Endothelial cell of umbilical vein (primary cell): Measurements from ENCODE around the gene ABCA3. TPM values are rescaled to one million over a fixed set of nuclear protein-coding genes. Genes with fewer than 3 reads are reported as not detected.

Source experiments
- BruUV-seq: library from RNA; stranded (reverse); fragments of 400-500 nt; replicated peaks from 2 replicates; lab custom pipeline; 2021; lab: Mats Ljungman, UMichigan
- CTCF ChIA-PET: fragments of 300-600, 350-600 bp; sonication (Branson Sonifier 250); formaldehyde crosslinking; loops from one replicate; lab custom pipeline; 2021; ENCODE audit warnings: antibody characterized with exemption, inconsistent platforms; lab: Charles Lee
- POLR2A ChIA-PET: fragments of 300-600, 350-600 bp; sonication (Branson Sonifier 250); formaldehyde crosslinking; loops from one replicate; lab custom pipeline; 2021; ENCODE audit warnings: antibody characterized with exemption, inconsistent platforms; lab: Charles Lee
- DNase-seq: peaks from one replicate; pipeline ENCODE4 v3.0.0-alpha.2; 2011; ENCODE audit warnings: low read depth, low spot score
- FAIRE-seq: peaks from 2 replicates; lab custom pipeline; 2011; peaks lifted over from hg19 to GRCh38; lab: Jason Lieb, UNC
- H2AFZ ChIP-seq: 2 replicates; pipeline ENCODE4 v1.6.0; 2012; ENCODE audit warnings: low read depth, low read length, control low read depth, inconsistent platforms
- H3K27ac ChIP-seq: 2 replicates; pipeline ENCODE4 v1.5.1; 2011; ENCODE audit warnings: low read depth, mild to moderate bottlenecking, control low read depth, low read length, moderate library complexity; ENCODE audit not compliant: insufficient read depth
- H3K27me3 ChIP-seq, 2 experiments: 2 replicates each; pipeline versions ENCODE4 v1.6.0 to v1.6.1; 2011; ENCODE audit warnings: low read length in 2 of 2, mixed read lengths in 1 of 2; ENCODE audit not compliant: control insufficient read depth in 2 of 2, insufficient read depth in 2 of 2
- H3K36me3 ChIP-seq, 2 experiments: 2 replicates in 1 of 2; 3 replicates in 1 of 2; pipeline ENCODE4 v1.5.1; 2011; ENCODE audit warnings: low read length in 2 of 2, mild to moderate bottlenecking in 1 of 2, moderate library complexity in 1 of 2; ENCODE audit not compliant: control insufficient read depth in 2 of 2, insufficient read depth in 2 of 2; ENCODE audit errors: extremely low read depth in 1 of 2
- H3K4me1 ChIP-seq: 3 replicates; pipeline ENCODE4 v1.5.1; 2011; ENCODE audit warnings: mild to moderate bottlenecking, low read length; ENCODE audit not compliant: control insufficient read depth, insufficient read depth; ENCODE audit errors: extremely low read depth
- H3K4me2 ChIP-seq: 2 replicates; pipeline ENCODE4 v1.6.1; 2011; ENCODE audit warnings: low read length, control low read depth, mixed read lengths; ENCODE audit not compliant: insufficient read depth
- H3K4me3 ChIP-seq, 3 experiments: fragments of 200-600 bp in 1 of 3; sonication (generic), shearing (Covaris generic) in 1 of 3; replicated peaks in 1 of 3; 2 replicates each; pipeline ENCODE4 v1.5.1; 2011 to 2016; ENCODE audit warnings: control low read depth in 3 of 3, low read length in 3 of 3, mild to moderate bottlenecking in 2 of 3, inconsistent platforms in 1 of 3, low read depth in 1 of 3, moderate library complexity in 1 of 3; ENCODE audit not compliant: insufficient read depth in 1 of 3
- H3K79me2 ChIP-seq: 2 replicates; pipeline ENCODE4 v1.6.0; 2012; ENCODE audit warnings: low read length, inconsistent platforms; ENCODE audit not compliant: control insufficient read depth, insufficient read depth
- H3K9ac ChIP-seq: replicated peaks from 2 replicates; pipeline ENCODE3; 2011; ENCODE audit warnings: low read length, control low read depth; ENCODE audit not compliant: insufficient read depth; ENCODE audit errors: extremely low read depth
- H3K9me1 ChIP-seq: replicated peaks from 3 replicates; pipeline ENCODE4 v1.6.0; 2011; ENCODE audit warnings: mild to moderate bottlenecking, low read length; ENCODE audit not compliant: control insufficient read depth, insufficient read depth; ENCODE audit errors: extremely low read depth
- H3K9me3 ChIP-seq: replicated peaks from 2 replicates; pipeline ENCODE4 v1.5.1; 2012; ENCODE audit warnings: low read length, inconsistent platforms; ENCODE audit not compliant: control insufficient read depth, insufficient read depth
- H4K20me1 ChIP-seq: replicated peaks from 2 replicates; pipeline ENCODE3; 2011; ENCODE audit warnings: mild to moderate bottlenecking, low read length; ENCODE audit not compliant: control insufficient read depth, insufficient read depth; ENCODE audit errors: extremely low read depth
- CTCF ChIP-seq, 2 donors: IDR thresholded peaks; 1 replicate in 1 of 2; 2 replicates in 1 of 2; pipeline ENCODE4 v1.5.1; 2011; ENCODE audit warnings: low read length in 2 of 2, mild to moderate bottlenecking in 2 of 2, moderate library complexity in 2 of 2, control low read depth in 1 of 2, inconsistent platforms in 1 of 2, low read depth in 1 of 2; ENCODE audit not compliant: insufficient read depth in 1 of 2; ENCODE audit errors: extremely low read depth in 1 of 2
- EZH2 ChIP-seq: IDR thresholded peaks from 2 replicates; pipeline ENCODE4 v1.6.1; 2012; ENCODE audit warnings: borderline replicate concordance, low read depth, mild to moderate bottlenecking, moderate library complexity, low read length, inconsistent platforms; ENCODE audit not compliant: severe bottlenecking
- FOS ChIP-seq: IDR thresholded peaks from 2 replicates; pipeline ENCODE4 v1.6.1; 2011; ENCODE audit warnings: mild to moderate bottlenecking, low read length, moderate library complexity, borderline replicate concordance; ENCODE audit not compliant: insufficient read depth
- GATA2 ChIP-seq: IDR thresholded peaks from 2 replicates; pipeline ENCODE4 v1.7.0; 2011; ENCODE audit warnings: low read depth, mild to moderate bottlenecking, moderate library complexity, mixed read lengths, low read length; ENCODE audit not compliant: insufficient read length, insufficient read depth
- JUN ChIP-seq: IDR thresholded peaks from 2 replicates; pipeline ENCODE4 v1.6.1; 2011; ENCODE audit warnings: borderline replicate concordance, low read depth; ENCODE audit not compliant: insufficient read length, insufficient read depth
- MAX ChIP-seq: IDR thresholded peaks from 2 replicates; pipeline ENCODE4 v1.6.1; 2011; ENCODE audit not compliant: insufficient read depth, insufficient read length
- MYC ChIP-seq: IDR thresholded peaks from one replicate; pipeline ENCODE4 v1.6.1; 2011; ENCODE audit warnings: mild to moderate bottlenecking, low read depth, low read length
- POLR2A ChIP-seq: IDR thresholded peaks from 2 replicates; pipeline ENCODE4 v1.6.1; 2012; ENCODE audit warnings: low read depth, mild to moderate bottlenecking, control low read depth, low read length
- POLR2AphosphoS5 ChIP-seq: IDR thresholded peaks from 2 replicates; pipeline ENCODE4 v1.6.1; 2012; ENCODE audit warnings: low read depth, mild to moderate bottlenecking, control low read depth, low read length, moderate library complexity; ENCODE audit not compliant: insufficient read depth
- dilution Hi-C: fragments of 300-500 bp; cut with MboI; formaldehyde crosslinking; loops from one replicate; pipeline ENCODE4 v1.15.0; 2019; ENCODE audit warnings: low sequenced_read_pairs; ENCODE audit not compliant: extremely low pct_ligation_motif_present
- intact Hi-C: fragments of 100-400 bp; cut with micrococcal nuclease; formaldehyde crosslinking; loops from one replicate; pipeline ENCODE4 v1.10.0; 2022
- polyA plus RNA-seq, 4 experiments: library from polyadenylated mRNA; depleted of rRNA in 3 of 4; stranded (reverse) in 3 of 4; unstranded in 1 of 4; fragments of >200 nt; gene quantifications; 2 replicates each; pipeline versions ENCODE4 v1.2.1 to v1.2.3, GENCODE V29; 2011 to 2012; ENCODE audit warnings: missing spikeins in 1 of 4
- total RNA-seq: library from RNA; stranded (reverse); gene quantifications from 2 replicates; pipeline ENCODE4 v1.2.3, GENCODE V29; 2021

The ABCA3 gene
- total and polyA plus RNA-seq, 2 donors (not counting 3 experiments of a cell fraction or from before 2014, with no cell fraction given), result 13.5 to 36.0 TPM

- H3K27me3 ChIP-seq, result no peaks in the 10 kb centered on the region
- intact Hi-C loops (no loop called here), dilution Hi-C loops (no loop called here)
- no peak for FAIRE-seq
- no peaks in the 10 kb centered on the region for H3K4me1 ChIP-seq
- H4K20me1 ChIP-seq, result no peaks in the 10 kb centered on the region
- no peak overlapping the region for H3K9ac ChIP-seq
- TF ChIP-seq POLR2A (no peak), POLR2AphosphoS5 (no peak), JUN (no peak), FOS (no peak), MYC (no peak), MAX (no peak), CTCF (IDR thresholded peaks at IDR 0.05; ENCODE audit: extremely low read depth in 1 of 2, insufficient read depth in 1 of 2, low read depth in 1 of 2, low read length in 2 of 2) (no peak), EZH2 (no peak), GATA2 (no peak)
- H3K27ac ChIP-seq, result no peak overlapping the region
- no peak overlapping the region for H3K4me3 ChIP-seq
- BruUV-seq, result no TSS peak
- peaks cover 0 to 13% of the 10 kb centered on the region in 2 experiments for H3K36me3 ChIP-seq
- H3K79me2 ChIP-seq, result no peaks in the 10 kb centered on the region
- H2AFZ ChIP-seq, result no peak overlapping the region
- no peaks in the 10 kb centered on the region for H3K9me1 ChIP-seq
- POLR2A ChIA-PET, result no interaction called here
- DNase-seq, result no peak
- no peaks in the 10 kb centered on the region for H3K9me3 ChIP-seq
- CTCF ChIA-PET, result no interaction called here
- H3K4me2 ChIP-seq, result no peak overlapping the region
Measured at GRCh38 chr16:2282866-2283555, 57.5 kb downstream of the ABCA3 start.
